Iris pigment epithelial cell (primary cell): ENCODE results near the gene PPM1H.
"Not testable (repeated sequence)": the region's sequence is repeated elsewhere in the genome, so short reads cannot be mapped to it uniquely, and the experiment has no call there.

Experiments
- DNase-seq: peaks from one replicate; pipeline ENCODE4 v3.0.0-alpha.2; 2011; ENCODE audit warnings: low read depth

The PPM1H gene

GRCh38 chr12:62943779-62944395 is 8.9 kb upstream of the PPM1H start:
- DNase-seq, result no peak

DNA sequence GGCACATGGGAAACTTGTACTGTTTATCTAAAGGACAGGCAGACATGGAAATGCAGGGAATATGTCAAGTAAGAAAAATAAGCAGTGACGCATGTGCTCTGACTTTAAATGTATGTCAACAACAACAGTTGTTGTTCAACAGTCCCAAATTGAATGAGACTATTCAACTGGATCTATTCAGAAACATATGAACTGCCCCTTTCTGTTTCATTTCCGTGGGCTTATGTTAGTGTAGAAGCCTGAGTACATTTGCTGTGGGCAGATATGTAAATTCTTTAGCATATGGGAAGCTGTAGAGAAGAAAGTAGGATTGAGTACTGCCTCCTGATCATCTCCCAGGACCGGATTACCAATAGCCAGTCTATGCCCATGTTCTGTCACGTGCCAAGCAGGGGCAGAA is 7.4 kb upstream of the PPM1H start:
- not testable (repeated sequence) for DNase-seq

GRCh38 chr12:62934239-62934798 is 631 bp downstream of the PPM1H start:
- DNase-seq, result peak; percentile 37

DNA sequence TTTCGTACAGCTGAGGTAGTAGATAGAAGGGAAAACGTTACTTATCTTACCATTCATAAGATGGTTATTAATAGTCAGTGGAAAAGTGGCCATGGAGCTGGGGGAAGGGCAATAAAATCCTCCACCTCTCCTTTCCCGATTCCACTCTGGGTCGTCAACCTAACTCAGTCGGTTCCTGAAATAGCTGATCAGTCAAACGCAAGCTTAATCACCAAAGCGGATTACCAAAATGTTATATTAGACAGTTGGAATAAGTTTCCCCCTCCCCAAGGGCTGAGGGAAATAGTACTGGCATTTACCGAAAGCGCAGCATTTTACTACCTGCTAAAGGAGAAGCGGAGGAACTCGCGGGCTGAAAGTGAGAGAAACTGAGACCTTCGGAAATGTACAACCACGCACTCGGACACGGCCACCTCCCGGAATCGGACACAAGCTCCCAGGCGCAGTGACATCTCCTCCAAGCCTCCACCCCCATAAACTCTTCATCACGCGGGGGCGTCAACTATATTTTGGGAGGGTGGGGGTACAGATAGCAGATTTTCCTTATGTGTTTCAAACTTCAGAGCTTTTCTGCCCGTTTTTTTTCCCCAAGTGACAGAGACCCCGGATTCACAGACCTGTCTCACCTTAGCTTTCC is 1.2 kb downstream of the PPM1H start:
- peak; percentile 9 for DNase-seq

- DNase-seq, result no peak
Measured at GRCh38 chr12:62933220-62933601, 1.7 kb downstream of the PPM1H start.

GRCh38 chr12:62931477-62931876 is 3.5 kb downstream of the PPM1H start:
- no peak for DNase-seq

GRCh38 chr12:62930546-62931425 is 4.2 kb downstream of the PPM1H start:
- DNase-seq, result peak; percentile 14

DNA sequence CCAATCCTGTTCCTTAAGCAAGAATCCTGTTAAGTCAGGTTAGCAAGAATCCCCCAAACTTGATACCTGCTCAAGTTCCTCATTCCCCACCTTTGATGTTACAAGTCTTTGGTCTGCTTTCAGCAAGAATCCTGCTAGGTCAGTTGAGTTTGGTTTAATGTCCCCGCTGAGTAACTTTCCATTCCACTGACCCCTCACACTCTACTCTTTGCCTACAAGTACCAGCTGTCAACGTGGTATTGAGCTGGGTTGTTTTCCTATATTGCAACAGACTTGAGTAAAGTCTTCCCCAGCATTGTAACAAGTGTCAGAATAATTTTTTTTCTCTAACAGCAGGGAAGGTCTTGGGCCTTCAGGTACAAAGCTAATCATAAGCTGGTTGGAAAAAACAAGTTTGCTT is 6.3 kb downstream of the PPM1H start:
- DNase-seq, result no peak

DNA sequence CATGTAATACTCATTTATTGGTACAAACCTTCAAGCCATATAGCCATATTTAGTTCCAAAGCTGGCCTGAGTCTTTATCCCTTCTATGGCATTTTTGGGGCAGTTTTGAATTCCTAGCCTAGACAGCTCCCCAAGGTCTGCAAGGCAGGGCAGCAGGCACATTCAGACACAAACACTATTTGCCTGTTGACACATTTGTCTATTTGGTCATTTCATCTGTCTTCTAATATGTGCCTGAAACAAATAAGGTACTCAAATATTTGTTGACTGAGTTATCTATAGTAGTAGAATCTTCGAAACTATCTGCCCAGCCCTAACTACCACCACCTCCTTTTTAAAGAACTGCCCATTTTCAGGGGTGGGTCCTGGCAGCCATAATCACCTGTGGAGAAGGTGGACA is 9.3 kb downstream of the PPM1H start:
- DNase-seq, result no peak

- no peak for DNase-seq
Measured at GRCh38 chr12:62924084-62924483, 10.9 kb downstream of the PPM1H start.

DNA sequence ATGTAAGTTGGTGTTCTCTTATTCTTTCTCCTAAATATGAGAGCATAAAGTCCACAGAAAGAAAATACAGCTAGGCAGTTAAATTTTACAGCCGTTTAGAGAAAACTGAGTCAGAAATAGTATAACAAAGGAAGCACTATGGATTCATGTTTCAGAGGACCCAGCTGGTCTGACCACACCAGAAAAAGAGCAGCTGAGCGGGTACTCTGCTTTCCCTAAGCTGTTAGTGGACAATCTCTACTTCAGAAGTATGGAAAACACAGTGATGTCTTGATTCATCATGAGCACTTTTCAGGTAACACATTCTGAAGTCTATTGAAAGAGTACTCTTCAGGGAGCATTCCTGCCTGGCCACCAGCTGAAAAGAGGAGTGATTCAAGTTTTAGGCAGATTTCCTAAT is 12.4 kb downstream of the PPM1H start:
- peak; percentile 3 for DNase-seq

DNA sequence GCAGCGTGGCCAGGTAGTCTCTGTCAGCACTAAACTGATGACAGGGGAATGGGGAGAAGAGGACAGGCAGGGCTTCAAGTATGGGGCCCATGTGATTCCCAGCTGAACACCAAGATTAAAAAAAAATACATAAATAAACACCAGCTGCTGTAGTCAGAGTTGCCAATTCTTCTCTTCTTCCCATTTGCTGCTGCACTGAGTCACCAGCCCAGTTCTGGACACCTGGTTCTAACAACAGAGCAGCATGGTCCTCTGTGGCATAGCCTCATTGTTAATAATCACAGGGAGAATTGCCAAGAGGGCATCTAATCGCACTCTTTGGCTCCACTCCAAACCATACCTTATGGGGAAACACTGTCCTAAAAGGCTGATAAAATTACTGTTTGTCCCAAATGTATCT is 15.1 kb downstream of the PPM1H start:
- DNase-seq, result peak; percentile 77

- DNase-seq, result peak; percentile 31
Measured at GRCh38 chr12:62917926-62918325, 17.0 kb downstream of the PPM1H start.

DNA sequence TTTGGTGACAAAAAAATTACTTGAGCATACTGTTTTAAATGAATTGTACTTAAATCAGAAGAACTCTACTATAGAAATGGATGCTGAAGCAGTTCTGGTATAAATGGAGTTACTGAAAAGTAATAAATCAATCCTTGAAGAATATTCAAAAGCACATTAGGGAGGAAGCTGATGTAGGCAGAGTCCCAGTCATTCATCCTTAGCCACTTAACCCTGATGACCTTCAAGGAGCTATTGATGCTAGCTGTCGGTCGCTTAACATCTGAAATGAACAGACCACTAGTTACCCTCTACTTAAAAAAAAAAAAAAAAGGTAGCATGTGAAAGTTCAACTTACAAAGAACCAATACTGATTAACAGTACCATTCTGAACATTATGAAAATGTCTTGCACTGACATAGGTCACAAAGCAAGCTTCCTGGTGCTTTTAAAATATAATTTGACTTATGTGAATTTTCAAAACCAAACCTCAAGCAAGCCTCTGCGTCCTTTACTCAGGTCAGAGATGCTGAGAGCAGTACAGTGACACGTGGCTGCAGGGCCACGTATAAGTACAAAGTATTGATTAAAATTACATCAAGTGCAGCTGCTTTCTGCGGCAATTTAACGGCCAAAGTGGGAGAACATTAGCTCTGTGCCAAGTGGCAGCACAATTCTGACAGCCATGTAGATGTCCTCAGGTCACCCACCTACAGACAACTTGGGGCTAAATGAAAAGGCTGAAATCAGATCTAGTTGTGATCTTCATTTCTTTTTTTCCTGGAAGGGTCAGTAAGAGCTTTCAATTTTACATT is 18.1 kb downstream of the PPM1H start:
- no peak for DNase-seq

DNA sequence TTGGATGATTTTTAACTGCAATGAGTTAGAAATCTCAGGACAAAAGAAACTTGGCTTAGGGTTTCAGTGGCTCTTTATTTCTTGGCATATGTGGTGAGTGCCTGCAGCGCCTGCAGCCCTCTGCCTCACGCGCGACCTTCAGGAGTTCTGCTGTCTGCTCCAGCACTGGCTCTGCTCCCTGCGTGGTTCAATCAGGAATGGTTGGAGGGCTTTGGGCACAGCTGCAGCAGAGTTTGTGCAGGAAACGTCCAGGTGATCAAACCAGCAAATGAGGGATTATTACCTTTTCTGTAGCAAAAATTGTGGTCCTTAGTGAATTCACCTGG is 19.8 kb downstream of the PPM1H start:
- no peak for DNase-seq

DNA sequence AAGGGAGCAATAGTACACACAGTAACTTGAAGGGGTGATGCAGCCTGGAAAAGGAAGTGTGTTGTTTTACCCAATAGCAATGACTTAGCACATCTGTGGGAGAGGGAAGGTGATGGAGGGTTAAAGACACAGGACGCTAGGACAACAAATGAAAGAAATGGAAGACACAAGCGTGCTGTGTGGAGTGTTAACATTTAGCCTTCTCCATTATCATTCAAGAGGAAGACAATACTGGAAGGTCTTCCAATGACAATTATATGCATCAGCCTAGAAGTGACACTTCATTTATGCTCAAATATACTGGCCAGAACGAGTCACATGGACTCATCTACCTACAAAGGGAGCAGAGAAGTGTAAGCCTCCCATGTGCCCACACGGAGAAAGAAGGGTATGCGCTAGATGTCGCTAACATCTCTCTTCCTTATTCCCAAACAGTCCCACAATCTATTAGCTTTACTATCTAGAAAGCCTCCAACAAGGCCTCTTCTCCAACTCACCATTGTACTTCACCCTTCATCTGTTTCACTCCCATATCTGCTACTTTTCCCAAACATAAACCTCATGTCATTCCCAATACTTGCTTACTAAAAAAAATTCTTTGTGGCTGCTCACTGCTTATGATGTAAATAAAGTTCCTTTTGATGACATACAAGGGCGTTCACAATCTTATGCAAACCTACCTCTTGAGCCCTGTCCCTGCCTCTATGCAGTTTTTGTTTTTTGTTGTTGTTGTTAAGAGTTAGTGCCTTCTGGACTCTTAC is 20.3 kb downstream of the PPM1H start:
- DNase-seq, result no peak

GRCh38 chr12:62913380-62913779 is 21.6 kb downstream of the PPM1H start:
- DNase-seq, result no peak

GRCh38 chr12:62912644-62913043 is 22.3 kb downstream of the PPM1H start:
- DNase-seq, result no peak

DNA sequence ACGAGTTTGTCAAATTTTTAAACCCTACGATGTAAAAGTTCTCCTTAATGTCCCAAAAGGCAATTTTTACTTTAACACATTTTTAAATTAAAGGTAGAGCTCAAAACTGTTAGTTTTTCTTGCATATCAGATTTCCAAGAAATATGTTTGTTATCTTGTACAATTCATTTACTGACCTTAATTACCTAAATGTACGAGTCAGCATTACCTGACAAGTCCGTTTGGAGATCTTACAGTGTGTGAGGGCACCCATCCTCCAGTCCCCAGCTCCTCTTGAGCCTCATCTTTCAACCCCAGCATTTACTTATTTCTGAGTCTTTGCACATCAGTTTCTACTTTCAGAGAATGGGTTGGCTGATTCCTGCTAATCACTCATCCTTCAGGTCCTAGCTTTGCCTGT is 23.7 kb downstream of the PPM1H start:
- no peak for DNase-seq

DNA sequence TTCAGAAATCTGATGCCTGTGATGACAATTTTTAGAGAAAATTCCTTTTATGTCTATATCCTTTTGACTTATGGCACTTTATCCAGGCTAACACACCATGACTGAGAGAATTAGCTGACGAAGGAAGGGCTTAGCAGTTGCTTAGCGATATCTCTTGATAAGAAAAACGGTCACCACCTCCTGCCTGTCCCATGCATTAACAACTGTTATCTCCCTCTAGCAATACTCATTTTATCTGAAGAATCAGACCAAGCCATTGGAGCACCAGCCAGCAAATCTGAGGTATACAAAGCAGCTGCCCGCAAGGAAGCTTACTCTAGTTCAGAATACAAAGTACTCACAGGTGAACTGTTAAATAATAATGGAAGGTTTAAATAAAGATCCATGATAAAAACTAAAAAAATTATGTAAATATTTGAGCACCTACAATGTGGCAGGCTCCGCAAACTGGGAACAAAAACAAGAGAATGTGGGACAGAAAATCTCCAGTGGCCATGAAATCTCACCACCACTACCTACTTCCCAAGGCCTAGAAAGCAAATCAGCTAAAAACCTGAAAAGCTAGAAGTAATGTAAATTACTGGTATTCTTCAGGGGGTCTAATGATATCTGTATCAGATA is 24.3 kb downstream of the PPM1H start:
- DNase-seq, result no peak

- DNase-seq, result no peak
Measured at GRCh38 chr12:62909340-62909739, 25.6 kb downstream of the PPM1H start.
